ENCODE measurements around the gene WDR55. TPM values are rescaled to one million over a fixed set of nuclear protein-coding genes. Genes with fewer than 3 reads are reported as not detected.
A peak's percentile ranks its signal among the peaks of the same experiment; 100 is the strongest.
"Not testable (repeated sequence)": the region's sequence is repeated elsewhere in the genome, so short reads cannot be mapped to it uniquely, and the experiment has no call there.

The WDR55 gene
- total RNA-seq, 1 experiment from 2014 or later = 49.2 TPM

GRCh38 chr5:140700177-140701144 lies 35.8 kb downstream of the WDR55 start, which contains the start of gene ZMAT2:
ZMAT2 (plus strand) TSS chr5:140700447; CDS start chr5:140700461, 14 bp downstream.
- no peaks in the 10 kb centered on the region for H3K9me3 ChIP-seq (ENCODE audit: control insufficient read depth, insufficient read depth, low read depth, low read length)
- ATAC-seq = peak; percentile 99
- DNase-seq (ENCODE audit: low read depth, low spot score) = peak; percentile 97
- peaks cover 10% of the 10 kb centered on the region for H3K4me1 ChIP-seq (ENCODE audit: control insufficient read depth, insufficient read depth, low read length)
- no peaks in the 10 kb centered on the region for H3K27me3 ChIP-seq (ENCODE audit: control insufficient read depth, insufficient read depth, low read length)
- TSS peak; percentile 29 for BruUV-seq (replicated peaks)
- intact Hi-C loops (cut with micrococcal nuclease; ENCODE audit: unreplicated experiment) (no loop called here), in situ Hi-C loops (cut with HindIII; ENCODE audit: low pct_unique_long_range_greater_than_20kb, low sequenced_read_pairs) (no loop called here)
- CTCF ChIA-PET = interaction anchor here (0.6 kb wide), 2 partner anchors 9 to 342 kb away, joined by 3 to 6 read pairs; partner anchors contain the start of genes HARS1 and HARS2
- POLR2A ChIA-PET = interaction anchor here (0.7 to 1.0 kb wide), 2 partner anchors 11 to 18 kb away, joined by 4 read pairs; no protein-coding TSS in a partner anchor
- TF ChIP-seq POLR2AphosphoS5 (IDR thresholded peaks at IDR 0.05; ENCODE audit: low read depth, low read length) (peak; percentile 94), CTCF (IDR thresholded peaks at IDR 0.05) (no peak), SIN3A (IDR thresholded peaks at IDR 0.05; ENCODE audit: borderline replicate concordance, insufficient read depth, low read depth, low read length) (no peak; the same call in 1 of the 2 replicates), REST (IDR thresholded peaks at IDR 0.05; ENCODE audit: insufficient read depth in 1 of 2, low read depth in 2 of 2, low read length in 1 of 2) (peak in 1 of 2 experiments; percentile 28; a peak in 1 of 4 replicates), TCF7L2 (IDR thresholded peaks at IDR 0.05; ENCODE audit: low read depth, low read length) (0 out of 2 replicates have a peak, but pooled peaks have one; percentile 15)
- H3K4me3 ChIP-seq (ENCODE audit: low read depth in 2 of 2, low read length in 2 of 2) = peak within 1 kb of the TSS; percentile 82 to 92
- peaks cover 62% of the 10 kb centered on the region for H3K36me3 ChIP-seq (ENCODE audit: control insufficient read depth, insufficient read depth, low read length)
- peak within 1 kb of the TSS; percentile 95 for H3K27ac ChIP-seq (ENCODE audit: low read length)

GRCh38 chr5:140707812-140708211 lies 43.1 kb downstream of the WDR55 start:
- in situ Hi-C loops (cut with HindIII; ENCODE audit: low pct_unique_long_range_greater_than_20kb, low sequenced_read_pairs) (no loop called here), intact Hi-C loops (cut with micrococcal nuclease; ENCODE audit: unreplicated experiment) (no loop called here)
- no peak overlapping the region for H3K27ac ChIP-seq (ENCODE audit: low read length)
- H3K4me1 ChIP-seq (ENCODE audit: control insufficient read depth, insufficient read depth, low read length) = no peaks in the 10 kb centered on the region
- no peak for DNase-seq (ENCODE audit: low read depth, low spot score)
- no TSS peak for BruUV-seq (replicated peaks)
- H3K9me3 ChIP-seq (ENCODE audit: control insufficient read depth, insufficient read depth, low read depth, low read length) = no peaks in the 10 kb centered on the region
- ChIA-PET POLR2A (no interaction called here), CTCF (no interaction called here)
- ATAC-seq = no peak
- H3K4me3 ChIP-seq (ENCODE audit: low read depth in 2 of 2, low read length in 2 of 2) = no peak overlapping the region
- H3K27me3 ChIP-seq (ENCODE audit: control insufficient read depth, insufficient read depth, low read length) = no peaks in the 10 kb centered on the region
- H3K36me3 ChIP-seq (ENCODE audit: control insufficient read depth, insufficient read depth, low read length) = peaks cover 14% of the 10 kb centered on the region
- TF ChIP-seq SIN3A (IDR thresholded peaks at IDR 0.05; ENCODE audit: borderline replicate concordance, insufficient read depth, low read depth, low read length) = no peak
- no peak for TF ChIP-seq REST (IDR thresholded peaks at IDR 0.05; ENCODE audit: insufficient read depth in 1 of 2, low read depth in 2 of 2, low read length in 1 of 2)
- TF ChIP-seq POLR2AphosphoS5 (IDR thresholded peaks at IDR 0.05; ENCODE audit: low read depth, low read length) = 0 out of 2 replicates have a peak, but pooled peaks have one; percentile 18
- no peak for TF ChIP-seq TCF7L2 (IDR thresholded peaks at IDR 0.05; ENCODE audit: low read depth, low read length)
- no peak for TF ChIP-seq CTCF (IDR thresholded peaks at IDR 0.05)

GRCh38 chr5:140708787-140709186 lies 44.1 kb downstream of the WDR55 start:
- H3K9me3 ChIP-seq (ENCODE audit: control insufficient read depth, insufficient read depth, low read depth, low read length); intact Hi-C loops (cut with micrococcal nuclease; ENCODE audit: unreplicated experiment); BruUV-seq (replicated peaks); H3K27me3 ChIP-seq (ENCODE audit: control insufficient read depth, insufficient read depth, low read length); DNase-seq (ENCODE audit: low read depth, low spot score); H3K4me3 ChIP-seq (ENCODE audit: low read depth in 2 of 2, low read length in 2 of 2); CTCF ChIA-PET; ATAC-seq; H3K27ac ChIP-seq (ENCODE audit: low read length); in situ Hi-C loops (cut with HindIII; ENCODE audit: low pct_unique_long_range_greater_than_20kb, low sequenced_read_pairs); H3K4me1 ChIP-seq (ENCODE audit: control insufficient read depth, insufficient read depth, low read length): not testable (repeated sequence)
- H3K36me3 ChIP-seq (ENCODE audit: control insufficient read depth, insufficient read depth, low read length) = peaks cover 11% of the 10 kb centered on the region
- POLR2A ChIA-PET = interaction anchor here (0.6 kb wide), 1 partner anchor 11 kb away, joined by 6 read pairs; no protein-coding TSS in a partner anchor

Measured in Panc1 (cell line).